GM21360 (cell line): Measurements from ENCODE around the gene SORCS2.

Source experiments
- ATAC-seq: cut with Tn5 transposase; IDR thresholded peaks from one replicate; pipeline ENCODE4 v1.9.1; 2021; ENCODE audit warnings: mild to moderate bottlenecking, moderate library complexity; ENCODE audit not compliant: unreplicated experiment

Gene SORCS2

GRCh38 chr4:7319024-7319423, 126.7 kb downstream of the SORCS2 start:
- ATAC-seq = no peak

GRCh38 chr4:7320206-7320797, 128.0 kb downstream of the SORCS2 start:
- no peak for ATAC-seq

GRCh38 chr4:7322166-7322991, 130.0 kb downstream of the SORCS2 start:
- no peak for ATAC-seq

GRCh38 chr4:7323461-7323871, 131.1 kb downstream of the SORCS2 start:
- no peak for ATAC-seq

GRCh38 chr4:7323872-7324650, 131.7 kb downstream of the SORCS2 start:
- ATAC-seq = no peak

- no peak for ATAC-seq
These were observed 132.3 kb downstream of the SORCS2 start for GRCh38 chr4:7324651-7325121.

- no peak for ATAC-seq
These were observed 133.2 kb downstream of the SORCS2 start for GRCh38 chr4:7325541-7325940.

GRCh38 chr4:7326306-7326692, 134.0 kb downstream of the SORCS2 start:
- ATAC-seq = no peak

- no peak for ATAC-seq
These were observed 134.5 kb downstream of the SORCS2 start for GRCh38 chr4:7326693-7327340.

GRCh38 chr4:7327341-7327885, 135.1 kb downstream of the SORCS2 start:
- ATAC-seq = no peak

GRCh38 chr4:7328162-7328912, 136.0 kb downstream of the SORCS2 start:
- no peak for ATAC-seq

- ATAC-seq = no peak
These were observed 136.7 kb downstream of the SORCS2 start for GRCh38 chr4:7328913-7329638.

- ATAC-seq = no peak
These were observed 137.8 kb downstream of the SORCS2 start for GRCh38 chr4:7330031-7330596.

- ATAC-seq = no peak
These were observed 138.7 kb downstream of the SORCS2 start for GRCh38 chr4:7330811-7331681.

GRCh38 chr4:7331682-7332000, 139.3 kb downstream of the SORCS2 start:
- ATAC-seq = no peak

- ATAC-seq = no peak
These were observed 140.1 kb downstream of the SORCS2 start for GRCh38 chr4:7332216-7333023.

- ATAC-seq = no peak
These were observed 140.9 kb downstream of the SORCS2 start for GRCh38 chr4:7333024-7333780.
